Measurements from ENCODE around the gene ZBTB16. TPM values are rescaled to one million over a fixed set of nuclear protein-coding genes. Genes with fewer than 3 reads are reported as not detected.

Gene ZBTB16
- total and polyA plus RNA-seq, 2 donors (not counting 3 experiments of a cell fraction or from before 2014, with no cell fraction given): 9.8 to 20.3 TPM

DNA sequence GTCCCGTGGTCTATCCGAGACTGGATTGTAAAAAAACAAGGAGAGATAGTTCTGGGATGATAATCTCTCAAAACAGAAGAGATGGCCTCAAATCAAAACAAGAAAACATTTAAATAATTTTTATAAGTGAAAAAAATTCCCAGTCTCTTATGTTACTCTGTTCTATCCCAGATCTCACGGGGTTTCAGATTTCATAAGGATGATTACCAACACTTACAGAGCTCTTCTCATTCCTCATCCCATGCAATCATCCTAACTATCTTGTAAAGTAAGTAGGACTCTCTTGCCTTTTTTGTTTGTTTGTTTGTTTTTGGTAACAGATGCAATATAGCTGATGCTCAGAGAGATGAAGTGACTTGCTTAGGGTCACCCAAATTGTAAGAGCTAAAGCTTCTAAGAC is 20.0 kb upstream of the ZBTB16 start:
- no peaks in the 10 kb centered on the region for H3K9me1 ChIP-seq (replicated peaks; ENCODE audit: control insufficient read depth, extremely low read depth, insufficient read depth, low read length)
- no peak for TF ChIP-seq EZH2 (IDR thresholded peaks at IDR 0.05; ENCODE audit: borderline replicate concordance, low read depth, low read length, severe bottlenecking)
- TF ChIP-seq MYC (IDR thresholded peaks at IDR 0.05; ENCODE audit: low read depth, low read length): no peak
- TF ChIP-seq, protein P1, sequence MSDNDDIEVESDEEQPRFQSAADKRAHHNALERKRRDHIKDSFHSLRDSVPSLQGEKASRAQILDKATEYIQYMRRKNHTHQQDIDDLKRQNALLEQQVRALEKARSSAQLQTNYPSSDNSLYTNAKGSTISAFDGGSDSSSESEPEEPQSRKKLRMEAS (IDR thresholded peaks at IDR 0.05; ENCODE audit: insufficient read depth, insufficient read length): no peak
- TF ChIP-seq GATA2 (IDR thresholded peaks at IDR 0.05; ENCODE audit: insufficient read depth, insufficient read length, low read depth, low read length): no peak
- no peak for TF ChIP-seq POLR2AphosphoS5 (IDR thresholded peaks at IDR 0.05; ENCODE audit: insufficient read depth, low read depth, low read length)
- no peak for TF ChIP-seq JUN (IDR thresholded peaks at IDR 0.05; ENCODE audit: borderline replicate concordance, insufficient read depth, insufficient read length, low read depth)
- no peak for TF ChIP-seq POLR2A (IDR thresholded peaks at IDR 0.05; ENCODE audit: low read depth, low read length)
- TF ChIP-seq CTCF (IDR thresholded peaks at IDR 0.05; ENCODE audit: extremely low read depth in 1 of 2, insufficient read depth in 1 of 2, low read depth in 1 of 2, low read length in 2 of 2): no peak
- no peak for TF ChIP-seq FOS (IDR thresholded peaks at IDR 0.05; ENCODE audit: borderline replicate concordance, insufficient read depth, low read length)
- H3K79me2 ChIP-seq (ENCODE audit: control insufficient read depth, insufficient read depth, low read length): no peaks in the 10 kb centered on the region
- no peak overlapping the region for H3K27ac ChIP-seq (ENCODE audit: insufficient read depth, low read depth, low read length)
- no peak overlapping the region for H3K9ac ChIP-seq (replicated peaks; ENCODE audit: extremely low read depth, insufficient read depth, low read length)
- no peaks in the 10 kb centered on the region for H4K20me1 ChIP-seq (replicated peaks; ENCODE audit: control insufficient read depth, extremely low read depth, insufficient read depth, low read length)
- ChIA-PET POLR2A (interaction anchor here (1.1 kb wide), 1 partner anchor 44 kb away, joined by 3 read pairs; no protein-coding TSS in a partner anchor), CTCF (interaction anchor here (0.9 to 7.5 kb wide), 4 partner anchors 13 to 221 kb away, joined by 3 to 236 read pairs (median 4); no protein-coding TSS in a partner anchor)
- FAIRE-seq (no peak), DNase-seq (ENCODE audit: low read depth, low spot score) (no peak)
- peaks cover 26% of the 10 kb centered on the region for H3K4me1 ChIP-seq (ENCODE audit: control insufficient read depth, extremely low read depth, insufficient read depth, low read length)
- intact Hi-C loops (cut with micrococcal nuclease) (no loop called here), dilution Hi-C loops (cut with MboI; ENCODE audit: extremely low pct_ligation_motif_present, low sequenced_read_pairs) (loop anchor here (25.0 kb wide), 1 partner anchor 223 kb away; no protein-coding TSS in a partner anchor)
- H2AFZ ChIP-seq (ENCODE audit: low read depth, low read length): no peak overlapping the region
- no peak overlapping the region for H3K4me3 ChIP-seq (replicated peaks in 1 of 3; ENCODE audit: insufficient read depth in 1 of 3, low read depth in 1 of 3, low read length in 3 of 3)
- no peak overlapping the region for H3K4me2 ChIP-seq (ENCODE audit: insufficient read depth, low read length)
- no peaks in the 10 kb centered on the region for H3K27me3 ChIP-seq (ENCODE audit: control insufficient read depth in 2 of 2, insufficient read depth in 2 of 2, low read length in 2 of 2)
- no TSS peak for BruUV-seq (replicated peaks)
- H3K9me3 ChIP-seq (replicated peaks; ENCODE audit: control insufficient read depth, insufficient read depth, low read length): no peaks in the 10 kb centered on the region
- H3K36me3 ChIP-seq (ENCODE audit: control insufficient read depth in 2 of 2, extremely low read depth in 1 of 2, insufficient read depth in 2 of 2, low read length in 2 of 2): no peaks in the 10 kb centered on the region

Data from endothelial cell of umbilical vein (primary cell).